Transverse colon (tissue), 4 donors: ENCODE results near the gene ALDH4A1. TPM values are rescaled to one million over a fixed set of nuclear protein-coding genes. Genes with fewer than 3 reads are reported as not detected.
"Not testable (repeated sequence)": the region's sequence is repeated elsewhere in the genome, so short reads cannot be mapped to it uniquely, and the experiment has no call there.

Experiments
- DNase-seq: peaks from one replicate; pipeline ENCODE4 v3.0.0-alpha.2; 2019
- H3K27ac ChIP-seq, 4 donors: fragments of 200-600 bp; sonication (generic); 2 replicates each; pipeline ENCODE4 v1.5.1; 2016 to 2018; ENCODE audit warnings: inconsistent platforms in 4 of 4
- H3K27me3 ChIP-seq: fragments of 200-600 bp; sonication (generic); 2 replicates; pipeline ENCODE4 v1.5.1; 2017; ENCODE audit warnings: inconsistent platforms
- H3K36me3 ChIP-seq, 4 donors: fragments of 200-600 bp; sonication (generic); 2 replicates each; pipeline ENCODE4 v1.5.1; 2017 to 2019; ENCODE audit warnings: inconsistent platforms in 4 of 4
- H3K4me1 ChIP-seq, 4 donors: fragments of 200-600 bp; sonication (generic); 2 replicates each; pipeline ENCODE4 v1.5.1; 2017 to 2020; ENCODE audit warnings: inconsistent platforms in 4 of 4
- H3K4me3 ChIP-seq, 4 donors: fragments of 200-600 bp; sonication (generic); 1 replicate in 1 of 4; 2 replicates in 3 of 4; pipeline versions ENCODE4 v1.5.1 to v1.6.1; 2017 to 2019; ENCODE audit warnings: inconsistent platforms in 4 of 4
- H3K9me3 ChIP-seq, 2 donors: fragments of 200-600 bp; sonication (generic); 2 replicates each; pipeline ENCODE4 v1.5.1; 2017 to 2019; ENCODE audit warnings: inconsistent platforms in 2 of 2
- CTCF ChIP-seq, 5 experiments: fragments of 200-600 bp in 3 of 5; fragments of 450-650 bp in 2 of 5; sonication (generic) in 3 of 5; IDR thresholded peaks; 1 replicate in 2 of 5; 2 replicates in 3 of 5; pipeline ENCODE4 v1.5.1; 2016 to 2017; ENCODE audit warnings: antibody characterized with exemption in 5 of 5, inconsistent platforms in 3 of 5, mild to moderate bottlenecking in 2 of 5, moderate library complexity in 1 of 5
- EP300 ChIP-seq: sonication (generic); formaldehyde crosslinking; IDR thresholded peaks from one replicate; pipeline ENCODE4 v1.6.1; 2017; ENCODE audit warnings: antibody characterized with exemption, low read depth
- POLR2A ChIP-seq: fragments of 450-650 bp; IDR thresholded peaks from one replicate; pipeline ENCODE4 v1.6.1; 2016; ENCODE audit warnings: antibody characterized with exemption, mild to moderate bottlenecking, moderate library complexity
- POLR2AphosphoS5 ChIP-seq, 3 donors: sonication (generic); formaldehyde crosslinking; IDR thresholded peaks; one replicate each; pipeline ENCODE4 v1.6.1; 2016; ENCODE audit warnings: antibody characterized with exemption in 3 of 3
- WGBS, 2 donors: methylation state at CpG; one replicate each; pipeline ENCODE4 v1.1.5; 2018; ENCODE audit warnings: low coverage in 1 of 2; 5-methylcytosine and 5-hydroxymethylcytosine counted together
- in situ Hi-C, 4 donors: fragments of 200-750 bp; cut with MboI; loops; one replicate each; pipeline versions ENCODE4 v1.15.0 to v1.15.1; 2017; ENCODE audit warnings: low sequenced_read_pairs in 3 of 4, low pct_ligation_motif_present in 1 of 4, low pct_unique_long_range_greater_than_20kb in 1 of 4
- intact Hi-C: fragments of 100-400 bp; cut with DNase I; formaldehyde crosslinking; loops from one replicate; pipeline ENCODE4 v1.15.1; 2023; ENCODE audit warnings: low total_unique reads
- total RNA-seq, 4 donors: library from RNA; depleted of rRNA; stranded (reverse); fragments of >200 nt; gene quantifications; one replicate each; pipeline ENCODE4 v1.1.0, GENCODE V29; 2016

The ALDH4A1 gene
- total RNA-seq, 4 donors from 2014 or later = 3.8 to 6.0 (median 4.8) TPM

DNA sequence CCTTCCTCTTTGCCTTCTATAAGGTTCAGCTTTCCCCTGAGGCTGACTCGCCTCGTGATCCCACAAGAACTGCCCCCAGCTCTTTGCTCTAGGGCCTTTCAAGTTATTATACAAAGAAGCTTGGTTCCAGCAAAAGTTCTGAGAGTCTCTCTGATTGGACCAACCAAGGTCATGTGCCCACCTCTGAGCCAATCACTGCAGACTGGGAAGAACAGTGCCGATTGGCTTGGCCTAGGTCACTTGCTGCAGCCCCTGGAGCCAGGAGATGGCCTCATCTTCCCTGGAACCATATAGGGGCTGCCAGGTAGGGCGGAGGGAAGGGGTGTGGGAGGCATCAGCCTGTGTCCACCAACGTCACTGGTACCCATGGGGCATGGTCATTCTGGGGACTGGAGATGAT is 65.7 kb downstream of the ALDH4A1 start:
- no peak overlapping the region for H3K27ac ChIP-seq
- no peak for DNase-seq
- H3K4me3 ChIP-seq = no peak overlapping the region
- TF ChIP-seq EP300 (no peak), CTCF (IDR thresholded peaks at IDR 0.05) (no peak), POLR2A (no peak), POLR2AphosphoS5 (IDR thresholded peaks at IDR 0.05) (no peak)
- H3K27me3 ChIP-seq = peaks cover 32% of the 10 kb centered on the region
- no peaks in the 10 kb centered on the region for H3K36me3 ChIP-seq
- H3K4me1 ChIP-seq = no peaks in the 10 kb centered on the region
- 67% methylated on average over 5 of the region's 5 CpGs; no CpG with 5 or more reads in 1 of the 2 donors for WGBS, 2 donors
- in situ Hi-C loops (no loop called here), intact Hi-C loops (no loop called here)
- no peaks in the 10 kb centered on the region for H3K9me3 ChIP-seq

GRCh38 chr1:18832319-18832718 is 70.0 kb downstream of the ALDH4A1 start:
- intact Hi-C loops, H3K36me3 ChIP-seq, H3K9me3 ChIP-seq, in situ Hi-C loops, H3K4me1 ChIP-seq, H3K27ac ChIP-seq, DNase-seq, H3K4me3 ChIP-seq: not testable (repeated sequence)
- H3K27me3 ChIP-seq = peaks cover 37% of the 10 kb centered on the region
- WGBS, 2 donors = 14% methylated on average over 1 of the region's 1 CpG; no CpG with 5 or more reads in 1 of the 2 donors

DNA sequence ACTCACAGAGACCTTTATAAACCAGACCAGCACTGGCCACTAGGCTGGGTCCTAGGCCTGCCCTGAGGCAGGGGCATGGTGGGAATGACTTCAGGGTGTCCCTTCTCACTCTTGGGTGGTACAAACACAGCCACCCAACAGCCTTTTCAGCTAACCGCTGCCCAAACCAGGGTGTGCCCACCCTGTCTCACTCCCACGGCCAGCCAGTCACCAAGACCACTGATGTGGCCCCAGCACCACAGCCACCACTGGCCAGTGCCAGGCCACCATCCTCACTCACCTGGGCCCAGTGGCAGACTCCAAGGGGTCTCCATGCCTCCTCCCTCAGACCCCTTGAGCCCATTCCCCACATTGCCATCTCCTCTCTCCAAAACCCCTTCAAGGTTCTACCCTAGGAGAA is 70.7 kb downstream of the ALDH4A1 start:
- no peaks in the 10 kb centered on the region for H3K9me3 ChIP-seq
- H3K4me1 ChIP-seq = no peaks in the 10 kb centered on the region
- no peak overlapping the region for H3K4me3 ChIP-seq
- DNase-seq = no peak
- no peak for TF ChIP-seq CTCF (IDR thresholded peaks at IDR 0.05)
- TF ChIP-seq POLR2A = no peak
- TF ChIP-seq EP300 = no peak
- TF ChIP-seq POLR2AphosphoS5 (IDR thresholded peaks at IDR 0.05) = no peak
- 93% methylated on average over 2 of the region's 2 CpGs; no CpG with 5 or more reads in 1 of the 2 donors for WGBS, 2 donors
- in situ Hi-C loops = no loop called here
- intact Hi-C loops = no loop called here
- H3K27ac ChIP-seq = no peak overlapping the region
- no peaks in the 10 kb centered on the region for H3K36me3 ChIP-seq
- peaks cover 37% of the 10 kb centered on the region for H3K27me3 ChIP-seq

GRCh38 chr1:18830596-18830995 is 71.8 kb downstream of the ALDH4A1 start:
- no peak overlapping the region for H3K4me3 ChIP-seq
- TF ChIP-seq POLR2AphosphoS5 (IDR thresholded peaks at IDR 0.05) (no peak), CTCF (IDR thresholded peaks at IDR 0.05) (no peak), EP300 (no peak), POLR2A (no peak)
- no peaks in the 10 kb centered on the region for H3K36me3 ChIP-seq
- peaks cover 27% of the 10 kb centered on the region for H3K27me3 ChIP-seq
- in situ Hi-C loops (no loop called here), intact Hi-C loops (no loop called here)
- DNase-seq = no peak
- H3K4me1 ChIP-seq = no peaks in the 10 kb centered on the region
- H3K27ac ChIP-seq = no peak overlapping the region
- no peaks in the 10 kb centered on the region for H3K9me3 ChIP-seq
- 49% methylated on average over 12 of the region's 12 CpGs; no CpG with 5 or more reads in 1 of the 2 donors for WGBS, 2 donors

GRCh38 chr1:18829671-18830070 is 72.7 kb downstream of the ALDH4A1 start:
- 67 to 88% methylated on average over 1 of the region's 1 CpG for WGBS, 2 donors
- intact Hi-C loops = no loop called here

More at GRCh38 chr1:18829671-18830070, 72.7 kb downstream of the ALDH4A1 start:
- in situ Hi-C loops = loop anchor here in 1 of 4 donors (10.0 kb wide), 1 partner anchor 235 kb away; no protein-coding TSS in a partner anchor
- Histone ChIP-seq H3K27ac (no peak overlapping the region), H3K4me1 (no peaks in the 10 kb centered on the region), H3K9me3 (no peaks in the 10 kb centered on the region), H3K27me3 (peaks cover 18% of the 10 kb centered on the region), H3K4me3 (no peak overlapping the region), H3K36me3 (no peaks in the 10 kb centered on the region)
- no peak for DNase-seq
- TF ChIP-seq EP300 (no peak), CTCF (IDR thresholded peaks at IDR 0.05) (no peak), POLR2A (no peak), POLR2AphosphoS5 (IDR thresholded peaks at IDR 0.05) (no peak)
